ENCODE results near the gene SLC1A1. TPM values are rescaled to one million over a fixed set of nuclear protein-coding genes. Genes with fewer than 3 reads are reported as not detected.
"Not testable (repeated sequence)": the region's sequence is repeated elsewhere in the genome, so short reads cannot be mapped to it uniquely, and the experiment has no call there.

Gene SLC1A1
- total RNA-seq, 3 donors from 2014 or later: 0.05 to 0.33 TPM; not detected in 1

DNA sequence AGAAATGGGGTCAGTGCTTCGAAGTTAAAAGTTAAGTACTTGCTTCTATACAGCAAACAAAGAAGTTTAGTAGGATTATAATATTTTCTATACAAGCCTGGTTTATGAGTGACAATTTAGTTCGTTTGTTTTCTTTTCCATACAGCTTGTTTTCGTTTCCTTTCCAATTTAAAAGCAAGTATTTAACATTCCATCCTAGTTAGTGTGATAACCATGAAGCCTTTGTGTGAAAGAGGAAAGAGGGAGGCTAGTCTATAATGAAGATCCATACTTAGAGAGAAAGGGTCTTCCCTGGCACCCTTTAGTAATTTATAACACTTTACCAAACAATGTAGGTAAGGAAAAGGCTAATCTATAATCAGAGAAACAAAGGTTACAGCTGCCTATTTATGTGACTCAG, 51.0 kb downstream of the SLC1A1 start:
- H3K4me1 Mint-ChIP-seq (ENCODE audit: low read depth): peaks cover under 1% of the 10 kb centered on the region
- no peak for DNase-seq
- H3K9me3 Mint-ChIP-seq: no peaks in the 10 kb centered on the region
- no peaks in the 10 kb centered on the region for H3K36me3 Mint-ChIP-seq (ENCODE audit: insufficient read depth)
- no peak overlapping the region for H3K4me3 Mint-ChIP-seq
- ATAC-seq: no peak
- no peaks in the 10 kb centered on the region for H3K27me3 Mint-ChIP-seq (ENCODE audit: low read depth)

DNA sequence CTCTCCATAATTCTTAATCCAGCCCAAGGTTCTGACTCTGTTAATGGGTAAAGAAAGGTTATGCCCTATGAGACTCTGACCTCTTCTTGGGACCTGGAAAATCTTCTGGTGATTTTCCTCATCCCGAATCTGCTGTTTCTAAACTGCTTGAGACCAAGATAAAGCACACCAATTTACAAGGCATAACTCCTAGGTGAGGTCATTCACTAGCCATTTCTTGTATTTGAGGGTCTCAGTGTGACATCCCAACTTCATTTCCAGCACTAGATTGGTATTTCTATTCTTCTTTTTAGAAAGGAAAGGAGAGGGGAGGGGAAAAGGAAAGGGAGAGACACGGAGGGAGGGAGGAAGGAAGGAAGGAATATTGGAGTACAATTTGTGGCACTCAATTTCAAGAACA, 51.6 kb downstream of the SLC1A1 start:
- H3K4me1 Mint-ChIP-seq (ENCODE audit: low read depth): peaks cover 6% of the 10 kb centered on the region
- H3K27me3 Mint-ChIP-seq (ENCODE audit: low read depth): no peaks in the 10 kb centered on the region
- ATAC-seq: no peak
- no peak overlapping the region for H3K4me3 Mint-ChIP-seq
- no peak for DNase-seq
- H3K36me3 Mint-ChIP-seq (ENCODE audit: insufficient read depth): no peaks in the 10 kb centered on the region
- no peaks in the 10 kb centered on the region for H3K9me3 Mint-ChIP-seq

GRCh38 chr9:4544714-4545113, 54.4 kb downstream of the SLC1A1 start:
- not testable (repeated sequence) for ATAC-seq; H3K4me3 Mint-ChIP-seq; H3K27me3 Mint-ChIP-seq (ENCODE audit: low read depth); H3K36me3 Mint-ChIP-seq (ENCODE audit: insufficient read depth); DNase-seq; H3K9me3 Mint-ChIP-seq
- peaks cover 22% of the 10 kb centered on the region for H3K4me1 Mint-ChIP-seq (ENCODE audit: low read depth)

DNA sequence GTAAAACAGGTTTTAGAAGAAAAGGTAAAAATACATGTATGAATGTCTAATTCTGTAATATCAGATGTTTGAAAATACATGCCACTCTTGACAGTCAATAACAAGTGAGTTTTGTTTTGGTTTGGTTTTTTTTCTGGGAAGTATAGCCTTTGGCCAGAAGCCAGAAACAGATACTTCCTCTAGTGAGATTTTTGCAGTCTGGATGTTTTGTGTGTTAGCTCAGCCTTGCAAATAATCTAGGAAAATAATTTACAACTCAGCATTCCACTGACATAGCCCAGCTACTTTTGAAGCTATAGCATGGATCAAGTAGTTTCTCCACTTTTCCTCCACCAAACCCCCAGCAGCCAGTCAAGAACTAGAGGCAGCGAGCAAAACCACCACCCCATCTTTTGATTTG, 56.7 kb downstream of the SLC1A1 start:
- H3K27me3 Mint-ChIP-seq (ENCODE audit: low read depth): no peaks in the 10 kb centered on the region
- ATAC-seq (no peak), DNase-seq (no peak)
- no peaks in the 10 kb centered on the region for H3K36me3 Mint-ChIP-seq (ENCODE audit: insufficient read depth)
- no peaks in the 10 kb centered on the region for H3K9me3 Mint-ChIP-seq
- H3K4me1 Mint-ChIP-seq (ENCODE audit: low read depth): peaks cover 33% of the 10 kb centered on the region
- no peak overlapping the region for H3K4me3 Mint-ChIP-seq

- Mint-ChIP-seq H3K36me3 (ENCODE audit: insufficient read depth) (no peaks in the 10 kb centered on the region), H3K27me3 (ENCODE audit: low read depth) (no peaks in the 10 kb centered on the region), H3K9me3 (no peaks in the 10 kb centered on the region), H3K4me3 (no peak overlapping the region), H3K4me1 (ENCODE audit: low read depth) (peaks cover 35% of the 10 kb centered on the region)
- no peak for DNase-seq
- no peak for ATAC-seq
These were observed 58.8 kb downstream of the SLC1A1 start for GRCh38 chr9:4548811-4549725.

- Mint-ChIP-seq H3K4me3 (no peak overlapping the region), H3K36me3 (ENCODE audit: insufficient read depth) (no peaks in the 10 kb centered on the region), H3K27me3 (ENCODE audit: low read depth) (no peaks in the 10 kb centered on the region), H3K9me3 (no peaks in the 10 kb centered on the region), H3K4me1 (ENCODE audit: low read depth) (peaks cover 43% of the 10 kb centered on the region)
- ATAC-seq (no peak), DNase-seq (no peak)
These were observed 59.6 kb downstream of the SLC1A1 start for GRCh38 chr9:4549751-4550295.

DNA sequence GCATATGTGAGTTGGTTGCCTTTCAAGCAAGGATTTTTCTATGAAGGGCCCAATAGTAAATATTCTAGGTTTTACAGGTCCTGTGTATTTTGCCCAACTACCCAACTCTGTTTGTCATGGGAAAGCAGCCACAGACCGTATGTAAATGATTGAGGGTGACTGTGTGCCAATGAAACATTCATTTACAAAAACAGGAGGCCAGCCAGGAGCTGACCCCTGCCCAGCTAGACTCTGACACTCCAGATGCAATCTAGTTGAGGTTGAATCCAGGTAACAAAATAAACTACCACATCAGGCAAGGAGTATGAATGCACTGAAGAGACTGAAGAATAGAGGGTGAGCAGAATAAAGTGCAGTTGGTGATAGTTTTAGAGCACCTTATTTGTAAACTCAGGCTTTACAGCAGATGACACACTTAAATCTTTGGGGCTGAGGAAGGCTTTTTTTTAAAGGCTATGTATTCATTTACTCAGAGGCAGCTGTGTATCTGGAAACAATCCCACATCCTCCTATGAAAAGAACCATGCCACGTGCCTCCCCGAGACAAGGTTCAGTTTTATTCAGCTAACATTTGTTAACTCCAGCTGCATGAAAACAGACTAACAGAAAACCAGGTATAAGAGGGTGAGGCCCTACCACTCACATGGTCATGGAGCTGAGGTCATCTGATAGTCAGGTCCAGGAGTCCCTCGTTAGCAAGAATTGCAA, 60.7 kb downstream of the SLC1A1 start:
- peaks cover 52% of the 10 kb centered on the region for H3K4me1 Mint-ChIP-seq (ENCODE audit: low read depth)
- no peak for DNase-seq
- no peak overlapping the region for H3K4me3 Mint-ChIP-seq
- H3K27me3 Mint-ChIP-seq (ENCODE audit: low read depth): no peaks in the 10 kb centered on the region
- H3K9me3 Mint-ChIP-seq: no peaks in the 10 kb centered on the region
- H3K36me3 Mint-ChIP-seq (ENCODE audit: insufficient read depth): no peaks in the 10 kb centered on the region
- no peak for ATAC-seq

GRCh38 chr9:4553951-4554381, 63.7 kb downstream of the SLC1A1 start:
- ATAC-seq (no peak), DNase-seq (no peak)
- no peak overlapping the region for H3K4me3 Mint-ChIP-seq
- no peaks in the 10 kb centered on the region for H3K9me3 Mint-ChIP-seq
- H3K36me3 Mint-ChIP-seq (ENCODE audit: insufficient read depth): no peaks in the 10 kb centered on the region
- H3K27me3 Mint-ChIP-seq (ENCODE audit: low read depth): no peaks in the 10 kb centered on the region
- peaks cover 30% of the 10 kb centered on the region for H3K4me1 Mint-ChIP-seq (ENCODE audit: low read depth)

GRCh38 chr9:4555236-4555635, 65.0 kb downstream of the SLC1A1 start:
- DNase-seq (peak; percentile 8), ATAC-seq (no peak)
- H3K36me3 Mint-ChIP-seq (ENCODE audit: insufficient read depth): no peaks in the 10 kb centered on the region
- H3K9me3 Mint-ChIP-seq: no peaks in the 10 kb centered on the region
- H3K4me1 Mint-ChIP-seq (ENCODE audit: low read depth): peaks cover 30% of the 10 kb centered on the region
- H3K4me3 Mint-ChIP-seq: no peak overlapping the region
- no peaks in the 10 kb centered on the region for H3K27me3 Mint-ChIP-seq (ENCODE audit: low read depth)

- ATAC-seq (no peak), DNase-seq (no peak)
- Mint-ChIP-seq H3K4me3 (no peak overlapping the region), H3K9me3 (no peaks in the 10 kb centered on the region), H3K36me3 (ENCODE audit: insufficient read depth) (no peaks in the 10 kb centered on the region), H3K4me1 (ENCODE audit: low read depth) (peaks cover 24% of the 10 kb centered on the region), H3K27me3 (ENCODE audit: low read depth) (peaks cover under 1% of the 10 kb centered on the region)
These were observed 68.2 kb downstream of the SLC1A1 start for GRCh38 chr9:4558371-4558998.

DNA sequence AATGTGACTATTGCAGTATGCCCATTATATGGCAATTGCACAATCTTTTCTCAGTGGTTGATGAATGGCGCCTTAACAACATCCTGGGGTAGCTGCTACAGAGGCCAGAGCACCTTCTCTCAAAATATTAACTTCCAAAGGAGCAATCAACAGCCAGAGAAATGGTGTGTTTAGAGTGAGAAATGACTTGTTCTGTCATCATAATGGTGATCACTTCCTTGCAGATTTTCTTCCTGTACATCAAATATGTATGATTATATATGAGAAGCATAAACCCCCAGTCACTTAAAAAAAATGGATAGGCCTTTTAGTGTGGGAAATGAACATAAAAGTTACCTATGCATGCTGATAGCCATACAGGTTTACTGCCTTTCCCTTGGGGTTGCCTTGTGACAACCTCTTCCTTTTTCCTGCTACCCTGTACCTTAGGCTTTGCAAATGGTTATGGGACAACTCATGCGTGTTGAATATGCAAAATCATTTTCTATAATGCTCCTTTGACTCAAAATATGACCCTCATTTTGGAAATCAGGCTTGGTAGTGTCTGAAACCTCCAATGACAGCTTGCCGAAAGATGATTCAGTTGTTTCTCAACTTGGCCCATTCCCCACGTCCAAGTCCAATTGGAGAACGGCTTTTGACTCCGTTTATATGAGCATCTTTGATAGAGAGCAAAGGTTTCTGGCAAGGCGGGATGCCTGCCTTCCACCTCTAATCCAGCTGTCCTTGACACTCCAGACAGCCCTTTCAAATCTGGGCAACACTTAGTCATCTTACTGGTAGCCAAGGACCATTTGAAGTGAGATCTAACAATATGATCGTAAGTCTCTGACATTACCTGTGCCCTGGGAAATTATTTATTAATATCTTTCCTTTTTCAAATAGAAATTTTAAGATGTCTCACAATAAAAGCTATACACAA, 69.3 kb downstream of the SLC1A1 start:
- Mint-ChIP-seq H3K4me1 (ENCODE audit: low read depth) (peaks cover 23% of the 10 kb centered on the region), H3K27me3 (ENCODE audit: low read depth) (peaks cover 4% of the 10 kb centered on the region), H3K9me3 (no peaks in the 10 kb centered on the region), H3K4me3 (no peak overlapping the region), H3K36me3 (ENCODE audit: insufficient read depth) (no peaks in the 10 kb centered on the region)
- DNase-seq (no peak), ATAC-seq (no peak)

DNA sequence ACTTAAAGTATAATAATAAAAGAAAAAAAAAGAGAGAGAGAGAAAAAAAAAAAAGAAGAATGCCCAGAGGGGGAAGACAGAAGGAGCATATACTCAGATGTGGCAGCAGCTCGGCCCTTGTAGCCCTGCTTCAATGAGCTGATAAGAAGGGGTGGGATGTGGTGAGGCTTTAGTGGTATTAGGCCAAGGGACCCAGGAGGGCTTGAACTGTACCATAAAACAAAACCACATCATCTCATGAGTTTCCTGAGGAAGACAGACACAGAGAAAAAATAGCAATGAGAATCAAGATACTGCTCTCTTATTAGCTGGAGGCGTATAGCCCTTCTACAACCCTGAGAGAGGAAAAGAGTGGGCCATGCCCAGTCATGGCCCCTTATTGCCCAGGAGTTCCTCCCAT, 72.8 kb downstream of the SLC1A1 start:
- H3K9me3 Mint-ChIP-seq: peaks cover 4% of the 10 kb centered on the region
- ATAC-seq (no peak), DNase-seq (no peak)
- peaks cover 11% of the 10 kb centered on the region for H3K4me1 Mint-ChIP-seq (ENCODE audit: low read depth)
- peaks cover 4% of the 10 kb centered on the region for H3K27me3 Mint-ChIP-seq (ENCODE audit: low read depth)
- H3K36me3 Mint-ChIP-seq (ENCODE audit: insufficient read depth): no peaks in the 10 kb centered on the region
- H3K4me3 Mint-ChIP-seq: no peak overlapping the region

GRCh38 chr9:4566806-4567205, 76.5 kb downstream of the SLC1A1 start:
- H3K4me1 Mint-ChIP-seq (ENCODE audit: low read depth): peaks cover 11% of the 10 kb centered on the region
- peaks cover 4% of the 10 kb centered on the region for H3K27me3 Mint-ChIP-seq (ENCODE audit: low read depth)
- ATAC-seq (no peak), DNase-seq (no peak)
- H3K36me3 Mint-ChIP-seq (ENCODE audit: insufficient read depth): no peaks in the 10 kb centered on the region
- no peak overlapping the region for H3K4me3 Mint-ChIP-seq
- H3K9me3 Mint-ChIP-seq: peaks cover 4% of the 10 kb centered on the region

All from activated T-cell treated with anti-CD3 and anti-CD28 coated beads, Interleukin-2, amount 50 U/mL, for 4 hours (primary cell).